PFSK-1 (cell line): Measurements from ENCODE around the gene MAP4K2.

Source experiments
- POLR2AphosphoS5 ChIP-seq: IDR thresholded peaks from 2 replicates; pipeline ENCODE4 v1.6.1; 2012; ENCODE audit warnings: low read depth, mild to moderate bottlenecking, control low read depth, low read length, moderate library complexity
- REST ChIP-seq, 2 experiments: IDR thresholded peaks; 2 replicates each; pipeline versions ENCODE4 v1.6.1 to v1.8.0; 2011 to 2012; ENCODE audit warnings: low read depth in 2 of 2, low read length in 2 of 2, control low read depth in 1 of 2, inconsistent platforms in 1 of 2, mild to moderate bottlenecking in 1 of 2, moderate library complexity in 1 of 2; ENCODE audit not compliant: insufficient read depth in 1 of 2
- SIN3A ChIP-seq: IDR thresholded peaks from 2 replicates; pipeline ENCODE4 v1.6.1; 2012; ENCODE audit warnings: mild to moderate bottlenecking, low read length, moderate library complexity, borderline replicate concordance; ENCODE audit not compliant: insufficient read depth
- TAF1 ChIP-seq: IDR thresholded peaks from 2 replicates; pipeline ENCODE4 v1.6.1; 2012; ENCODE audit warnings: low read length, control low read depth, borderline replicate concordance; ENCODE audit not compliant: insufficient read depth

GRCh38 chr11:64771861-64772260 is 31.2 kb downstream of the MAP4K2 start:
- TF ChIP-seq SIN3A (no peak), REST (IDR thresholded peaks at IDR 0.05; ENCODE audit: insufficient read depth in 1 of 2, low read depth in 2 of 2, low read length in 2 of 2) (no peak), TAF1 (no peak), POLR2AphosphoS5 (no peak)
